Activated T-cell treated with anti-CD3 and anti-CD28 coated beads for 1 hour (primary cell): ENCODE measurements around the gene OSBPL9.
A peak's percentile ranks its signal among the peaks of the same experiment; 100 is the strongest.

Experiments
- DNase-seq: peaks from one replicate; pipeline ENCODE4 v3.0.0-alpha.2; 2020; ENCODE audit warnings: low read depth

Gene OSBPL9, protein sequence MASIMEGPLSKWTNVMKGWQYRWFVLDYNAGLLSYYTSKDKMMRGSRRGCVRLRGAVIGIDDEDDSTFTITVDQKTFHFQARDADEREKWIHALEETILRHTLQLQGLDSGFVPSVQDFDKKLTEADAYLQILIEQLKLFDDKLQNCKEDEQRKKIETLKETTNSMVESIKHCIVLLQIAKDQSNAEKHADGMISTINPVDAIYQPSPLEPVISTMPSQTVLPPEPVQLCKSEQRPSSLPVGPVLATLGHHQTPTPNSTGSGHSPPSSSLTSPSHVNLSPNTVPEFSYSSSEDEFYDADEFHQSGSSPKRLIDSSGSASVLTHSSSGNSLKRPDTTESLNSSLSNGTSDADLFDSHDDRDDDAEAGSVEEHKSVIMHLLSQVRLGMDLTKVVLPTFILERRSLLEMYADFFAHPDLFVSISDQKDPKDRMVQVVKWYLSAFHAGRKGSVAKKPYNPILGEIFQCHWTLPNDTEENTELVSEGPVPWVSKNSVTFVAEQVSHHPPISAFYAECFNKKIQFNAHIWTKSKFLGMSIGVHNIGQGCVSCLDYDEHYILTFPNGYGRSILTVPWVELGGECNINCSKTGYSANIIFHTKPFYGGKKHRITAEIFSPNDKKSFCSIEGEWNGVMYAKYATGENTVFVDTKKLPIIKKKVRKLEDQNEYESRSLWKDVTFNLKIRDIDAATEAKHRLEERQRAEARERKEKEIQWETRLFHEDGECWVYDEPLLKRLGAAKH

DNA sequence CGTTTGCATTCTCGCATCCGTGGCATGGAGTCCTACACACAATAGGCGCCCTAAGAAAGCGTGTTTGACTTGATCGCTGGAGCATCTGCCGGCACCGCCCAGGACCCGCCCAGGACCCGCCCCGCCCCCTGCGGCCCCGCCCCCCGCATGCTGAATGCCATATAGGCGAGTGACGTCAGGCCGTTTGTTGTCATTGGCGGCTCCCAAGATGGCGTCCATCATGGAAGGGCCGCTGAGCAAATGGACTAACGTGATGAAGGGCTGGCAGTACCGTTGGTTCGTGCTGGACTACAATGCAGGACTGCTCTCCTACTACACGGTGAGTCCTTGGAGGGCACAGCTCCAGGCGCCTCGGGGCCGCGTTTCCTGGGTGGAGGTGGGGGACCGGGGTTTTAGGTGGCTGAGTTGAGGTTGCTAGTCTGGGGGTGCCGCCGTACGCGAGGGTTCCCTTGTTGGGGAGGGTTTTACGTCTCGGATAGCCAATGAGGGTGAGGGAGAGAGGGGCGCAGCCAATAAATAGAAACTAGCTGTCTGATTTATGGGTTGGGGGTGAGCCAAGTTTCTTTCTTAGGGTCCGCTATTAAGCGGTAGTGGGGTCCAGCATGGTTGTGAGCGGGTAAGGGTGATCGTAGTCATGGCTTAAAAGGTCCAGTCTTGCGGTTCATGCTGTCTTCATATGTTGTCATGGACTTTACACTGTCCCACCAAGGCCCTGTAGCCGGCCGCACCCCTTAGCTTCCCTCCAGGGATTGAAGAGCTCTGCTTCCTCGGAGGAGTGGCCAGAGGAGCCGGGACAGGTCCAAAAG lies at the start of gene OSBPL9:
Gene OSBPL9 (plus strand): TSS at position 190 of the 806 bp plus-strand sequence. CDS start 19 bp downstream, at position 209.
- peak; percentile 79 for DNase-seq

DNA sequence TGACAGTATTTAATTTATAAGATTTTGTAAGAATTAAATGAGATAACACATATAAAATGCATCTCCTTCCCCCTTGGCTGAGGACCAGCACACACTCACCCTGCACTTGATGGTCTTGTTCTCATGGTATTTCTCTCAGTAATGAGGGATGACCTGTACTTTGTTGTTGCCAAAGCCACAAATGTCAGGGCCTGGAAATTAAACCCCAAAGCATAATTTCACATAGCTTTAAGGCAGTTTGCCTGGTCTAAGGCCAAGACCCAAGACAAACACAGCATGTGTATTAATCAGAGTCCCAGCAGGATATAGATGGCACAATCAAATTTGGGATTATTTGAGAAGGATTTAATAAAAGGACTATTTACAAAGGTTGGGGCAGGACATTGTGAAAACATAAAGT lies 49.2 kb upstream of the OSBPL9 start:
- DNase-seq, result no peak

DNA sequence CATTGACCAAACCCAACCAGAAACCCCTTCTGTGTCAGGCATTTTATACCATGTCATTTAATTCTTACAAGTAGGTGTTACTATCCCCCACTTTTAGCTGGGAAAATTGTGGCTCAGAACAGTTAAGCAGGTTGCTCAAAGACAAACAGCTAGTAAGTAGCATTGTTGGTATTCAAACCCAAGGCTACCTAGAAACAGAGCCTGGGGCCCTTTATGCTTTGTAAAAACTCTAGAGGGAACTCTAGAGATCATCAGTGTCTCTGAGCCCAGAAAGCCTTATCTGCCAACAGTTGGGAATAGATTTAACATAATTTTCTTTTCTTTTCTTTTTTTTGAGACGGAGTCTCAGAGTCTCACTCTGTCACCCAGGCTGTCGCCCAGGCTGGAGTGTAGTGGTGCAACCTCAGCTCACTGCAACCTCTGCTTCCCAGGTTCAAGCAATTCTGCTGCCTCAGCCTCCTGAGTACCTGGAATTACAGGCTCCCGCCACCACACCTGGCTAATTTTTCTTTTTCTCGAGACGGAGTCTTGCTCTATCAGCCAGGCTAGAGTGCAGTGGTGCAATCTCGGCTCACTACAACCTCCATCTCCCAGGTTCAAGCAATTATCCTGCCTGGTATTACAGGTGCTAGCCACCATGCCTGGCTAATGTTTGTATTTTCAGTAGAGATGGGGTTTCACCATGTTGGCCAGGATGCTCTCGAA lies 48.5 kb upstream of the OSBPL9 start:
- DNase-seq, result no peak

DNA sequence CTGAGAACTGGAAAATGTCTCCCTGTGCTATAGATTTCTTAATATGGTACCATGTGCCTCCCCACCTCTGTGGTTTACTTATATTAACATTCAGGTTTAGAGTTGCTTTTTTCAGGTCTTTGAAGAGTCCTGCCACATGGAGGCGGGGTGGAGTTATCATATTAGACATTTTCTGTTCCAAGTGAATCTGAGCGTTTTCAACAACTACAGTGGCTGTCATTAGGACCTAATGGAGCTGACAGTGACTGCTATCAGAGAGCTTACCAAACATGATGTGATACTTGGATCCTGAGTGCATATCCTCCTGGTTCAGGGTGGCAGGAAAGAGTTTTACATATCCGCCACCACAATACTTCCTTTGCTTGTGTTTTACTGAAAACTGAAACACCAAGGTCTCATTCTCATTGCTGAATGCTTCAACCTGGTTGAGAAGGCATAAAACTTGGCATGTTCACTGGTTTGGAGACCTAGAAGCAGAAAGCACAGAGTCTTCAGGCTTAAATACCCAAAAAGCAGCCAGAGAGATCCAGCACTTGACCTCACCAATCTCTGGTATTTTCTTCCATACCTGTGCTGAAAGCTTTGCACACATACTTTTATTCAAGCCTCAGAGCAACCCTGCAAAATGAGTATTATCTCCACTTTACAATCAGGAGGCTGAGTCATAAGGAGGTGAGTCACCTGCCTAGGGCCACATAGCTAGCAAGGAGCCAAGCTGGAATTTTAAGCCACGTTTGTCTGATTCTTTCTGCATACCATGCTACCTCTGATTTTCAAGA lies 47.4 kb upstream of the OSBPL9 start:
- no peak for DNase-seq

DNA sequence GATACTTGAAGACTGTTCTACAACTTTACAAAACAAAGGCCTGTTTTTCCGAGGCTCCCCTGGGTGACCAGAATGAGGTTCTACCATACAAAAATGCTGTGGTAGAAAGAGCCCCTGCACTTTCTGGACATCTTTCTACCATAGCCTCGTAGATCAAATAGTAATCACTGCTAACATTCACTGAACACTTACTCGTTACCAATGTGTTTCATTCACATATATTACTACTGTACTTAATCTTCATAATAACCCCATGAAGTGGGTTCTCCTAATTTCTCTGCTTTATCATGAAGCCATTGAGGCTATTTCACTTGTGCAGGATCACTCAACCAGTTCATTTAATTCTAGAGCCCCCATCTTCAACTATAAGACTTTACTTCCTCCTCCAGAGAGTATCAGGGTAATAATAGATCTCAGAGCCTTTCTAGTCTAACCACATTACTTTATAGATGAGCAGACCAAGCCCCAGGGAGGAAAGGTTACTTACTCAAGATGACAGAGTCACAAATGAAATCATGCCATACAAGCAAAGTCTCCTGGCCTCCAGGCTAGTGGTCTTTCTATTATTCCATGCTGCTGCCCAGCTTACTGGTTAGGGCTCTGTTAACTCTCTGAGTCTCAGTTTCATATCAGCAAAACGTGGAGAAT lies 46.7 kb upstream of the OSBPL9 start:
- no peak for DNase-seq

DNA sequence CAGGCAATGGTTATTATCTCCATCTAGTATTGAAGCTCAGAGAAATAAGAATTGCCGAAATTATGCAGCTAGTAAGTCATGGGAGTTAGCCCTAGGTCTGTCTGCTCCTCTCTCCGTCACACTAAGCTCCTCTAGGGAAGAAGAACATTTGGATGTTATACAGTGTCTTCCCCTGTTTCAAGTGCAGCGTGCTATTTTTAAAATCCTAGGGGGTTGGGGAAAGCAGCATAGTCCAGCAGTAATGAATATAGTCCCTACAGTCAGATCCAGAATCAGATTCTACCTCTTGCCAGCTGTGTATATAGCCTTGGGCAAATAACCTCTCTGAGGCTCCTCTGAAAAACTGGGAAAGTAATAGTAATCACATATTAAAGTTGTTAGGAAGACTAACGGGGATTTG lies 44.5 kb upstream of the OSBPL9 start:
- no peak for DNase-seq

DNA sequence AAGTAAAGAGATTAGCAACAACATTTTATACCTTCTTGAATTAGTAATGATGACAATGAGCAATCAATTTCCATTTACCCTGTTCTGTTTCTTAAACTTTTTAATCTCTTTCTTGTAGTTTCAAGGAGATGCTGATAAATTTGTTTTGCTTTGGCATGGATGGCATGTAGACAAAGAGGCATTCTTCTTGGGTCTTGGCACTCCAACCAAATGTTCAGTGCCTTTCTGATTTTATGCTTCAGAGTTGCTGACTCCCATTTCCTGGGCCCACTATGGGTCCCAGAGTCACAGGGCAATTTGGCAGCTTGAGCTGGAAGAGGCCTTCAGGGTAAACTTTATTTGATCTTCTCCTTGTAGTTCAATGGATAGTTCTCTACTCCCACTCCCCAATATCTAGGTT lies 42.1 kb upstream of the OSBPL9 start:
- DNase-seq, result no peak

DNA sequence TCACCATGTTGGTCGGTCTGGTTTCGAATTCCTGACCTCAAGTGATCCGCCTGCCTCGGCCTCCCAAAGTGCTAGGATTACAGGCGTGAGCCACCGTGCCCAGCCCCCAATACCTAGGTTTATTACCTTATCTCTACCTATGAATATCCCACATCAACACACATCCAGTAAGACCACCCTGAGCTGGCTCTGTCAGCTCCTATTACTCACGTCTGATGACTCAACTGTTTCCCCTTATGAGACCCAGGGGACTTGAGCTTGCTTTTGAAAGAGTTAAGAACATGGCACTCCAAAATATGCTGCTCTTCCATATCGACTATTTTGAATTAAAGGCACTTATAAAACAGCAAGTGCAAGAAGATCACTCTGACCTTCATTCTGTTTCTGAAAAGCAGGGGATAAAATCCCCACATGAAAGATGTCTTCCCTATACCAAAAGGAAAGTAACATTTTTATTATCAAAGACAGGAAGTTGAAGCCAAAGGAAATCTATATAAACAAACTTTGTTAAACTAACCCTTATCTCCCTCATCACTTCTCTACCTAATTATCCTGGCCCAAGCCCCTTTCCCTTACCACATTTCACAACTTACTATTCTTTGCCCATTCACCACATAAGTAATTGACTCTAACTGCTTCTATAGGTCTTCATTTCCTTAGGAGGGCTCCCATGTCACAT lies 41.3 kb upstream of the OSBPL9 start:
- DNase-seq, result no peak

DNA sequence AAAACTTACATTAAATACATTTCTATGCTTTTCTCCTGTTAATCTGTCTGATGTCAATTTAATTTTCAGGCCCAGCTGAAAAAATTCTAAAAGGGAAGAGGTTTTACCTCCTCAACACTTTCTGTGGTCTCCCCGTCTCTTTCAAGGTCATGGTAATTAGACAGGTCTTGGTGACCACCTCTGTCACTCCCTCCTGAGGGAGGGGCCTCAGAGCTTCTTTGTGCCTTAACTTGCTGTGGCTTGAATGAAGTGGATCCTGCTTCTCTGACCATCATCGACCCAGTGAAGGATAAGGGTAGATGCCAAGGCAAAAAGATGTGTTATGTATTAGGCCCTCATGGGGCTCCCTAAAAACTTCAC lies 40.8 kb upstream of the OSBPL9 start:
- no peak for DNase-seq

DNA sequence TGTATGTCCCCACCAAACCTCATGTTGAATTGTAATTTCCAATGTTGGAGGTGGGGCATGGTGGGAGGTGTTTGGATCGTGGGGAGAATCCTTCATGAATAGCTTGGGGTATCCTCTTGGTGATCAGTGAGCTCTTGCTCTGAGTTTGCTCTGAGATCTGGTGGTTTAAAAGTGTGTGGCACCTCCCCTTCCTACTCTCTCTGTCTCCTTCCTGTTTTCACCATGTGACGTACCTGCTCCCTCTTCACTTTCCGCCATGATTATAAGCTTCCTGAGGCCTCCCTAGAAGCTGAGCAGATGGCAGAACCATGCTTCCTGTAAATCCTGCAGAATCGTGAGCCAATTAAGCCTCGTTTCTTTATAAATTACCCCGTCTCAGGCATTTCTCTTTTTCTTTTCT lies 40.0 kb upstream of the OSBPL9 start:
- DNase-seq, result no peak

DNA sequence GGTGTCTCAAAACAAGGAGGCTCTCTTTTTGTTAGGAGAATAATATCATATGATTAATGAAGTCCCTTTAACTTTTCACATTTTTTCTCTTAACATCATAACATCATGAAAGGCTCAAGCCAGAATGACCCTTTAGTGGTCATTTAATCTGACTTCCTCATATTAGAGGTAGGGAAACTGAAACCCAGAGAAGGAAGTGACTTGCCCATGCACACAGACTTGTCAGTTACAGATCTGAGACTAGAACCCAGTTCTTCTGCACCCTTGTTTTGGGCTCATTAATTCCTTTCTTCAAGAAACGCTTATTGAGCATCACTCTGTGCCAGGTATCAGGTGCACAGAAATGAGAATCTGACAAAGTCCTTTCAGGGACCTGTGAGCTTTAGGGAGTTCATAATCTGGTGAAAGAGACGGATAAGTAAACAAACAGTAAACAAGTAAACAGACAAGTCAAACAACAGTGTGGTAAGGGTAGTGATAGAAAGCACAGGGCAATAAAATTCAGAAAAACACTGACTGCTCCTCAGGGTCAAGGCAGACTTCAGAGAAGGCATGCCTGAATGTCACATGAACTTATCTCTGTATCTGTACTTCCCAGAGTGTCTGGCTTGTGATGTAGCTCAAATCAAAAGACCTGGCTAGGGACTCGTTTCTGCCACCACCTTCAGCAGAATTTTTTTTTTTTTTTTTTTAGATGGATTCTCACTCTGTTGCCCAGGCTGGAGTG lies 38.3 kb upstream of the OSBPL9 start:
- DNase-seq, result no peak

DNA sequence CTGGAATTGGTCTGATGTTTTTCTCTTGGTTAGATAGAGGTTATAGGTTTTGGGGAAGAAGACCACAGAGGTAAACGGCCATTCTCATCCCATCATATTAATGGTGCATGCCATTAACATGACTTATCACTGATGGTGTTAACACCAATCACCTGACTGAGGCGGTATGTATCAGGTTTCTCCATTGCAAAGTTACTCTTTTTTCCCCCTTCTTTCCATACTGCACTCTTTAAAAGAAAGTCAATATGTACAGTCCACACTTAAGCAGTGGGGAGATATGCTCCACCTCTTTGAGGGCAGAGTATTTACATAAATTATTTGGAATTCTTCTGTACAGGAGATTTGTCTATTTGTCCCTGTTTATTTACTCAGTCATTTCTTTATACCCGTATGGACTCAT lies 35.7 kb upstream of the OSBPL9 start:
- no peak for DNase-seq

DNA sequence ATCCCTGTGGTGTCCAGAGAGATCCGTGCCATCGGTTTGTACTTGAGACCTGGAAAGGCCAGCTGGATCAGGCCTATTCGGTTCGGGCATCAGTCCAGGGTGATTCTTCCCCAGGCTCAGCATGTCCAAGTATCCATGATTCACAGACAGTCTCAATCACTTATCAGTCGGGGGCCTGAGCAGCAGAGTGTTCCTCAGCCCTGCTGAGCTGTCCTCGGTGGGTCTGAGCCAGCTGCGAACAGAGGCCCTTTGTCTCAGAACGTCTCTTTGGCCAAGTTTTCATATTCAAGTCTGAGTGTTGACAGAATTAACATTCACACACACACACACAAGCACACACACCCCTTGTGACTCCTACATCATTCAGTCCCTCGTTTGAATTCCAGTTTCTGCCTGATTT lies 33.4 kb upstream of the OSBPL9 start:
- no peak for DNase-seq

DNA sequence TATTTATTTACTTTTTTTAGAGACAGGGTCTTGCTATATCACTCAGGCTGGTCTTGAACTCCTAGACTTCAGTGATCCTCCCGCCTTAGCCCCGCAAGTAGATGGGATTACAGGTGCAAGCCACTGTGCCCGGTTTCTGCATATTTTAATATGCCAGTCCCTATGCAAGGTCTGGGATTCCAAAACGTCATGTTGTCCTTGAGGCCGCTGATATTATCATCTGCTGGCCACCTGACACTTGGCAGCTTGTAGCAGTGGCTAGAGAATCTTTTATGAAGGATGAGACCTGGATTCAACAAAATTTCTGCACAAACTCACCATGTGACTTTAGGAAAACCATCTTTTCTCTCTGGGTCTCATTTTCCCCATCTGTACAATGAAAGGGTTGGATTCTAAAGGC lies 32.9 kb upstream of the OSBPL9 start:
- no peak for DNase-seq

DNA sequence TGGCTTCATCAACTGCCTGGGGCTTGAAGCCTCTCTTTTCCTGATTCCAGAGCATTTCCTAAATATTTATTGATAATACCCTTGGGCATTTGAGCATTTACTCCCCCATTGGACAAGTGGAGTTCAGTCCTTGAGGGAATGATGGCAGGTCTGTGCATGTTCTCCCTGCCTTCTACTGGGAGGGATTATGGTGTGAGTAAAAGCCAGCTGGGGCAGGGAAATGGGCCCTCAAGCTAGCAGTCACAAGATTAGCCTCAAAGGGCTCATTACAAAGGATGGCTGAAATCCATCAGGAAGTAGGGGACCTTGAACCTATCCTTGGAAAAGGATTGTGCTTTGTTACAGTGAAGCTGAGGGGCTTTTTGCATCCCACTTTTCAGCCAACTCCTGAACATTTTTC lies 24.2 kb upstream of the OSBPL9 start:
- no peak for DNase-seq

DNA sequence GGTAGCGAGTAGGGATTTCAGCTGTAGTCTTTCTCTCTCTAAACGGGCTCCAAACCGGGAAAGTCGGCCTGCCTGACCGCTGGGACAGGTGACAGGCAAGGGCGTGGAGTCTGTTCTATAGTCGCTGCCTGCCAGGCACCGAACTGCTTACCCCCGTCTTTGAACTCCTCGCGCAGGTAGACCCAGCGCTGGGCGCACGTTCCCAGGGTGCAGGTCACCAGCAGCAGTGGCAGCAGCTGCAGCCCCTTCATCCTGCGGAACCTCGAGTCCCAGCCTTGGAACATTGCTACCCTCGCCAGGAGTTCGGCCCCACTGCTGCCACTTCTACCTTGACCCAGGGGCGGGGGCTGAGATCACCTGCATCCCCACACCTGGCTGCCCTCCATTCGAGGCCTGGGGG lies 22.2 kb upstream of the OSBPL9 start:
- DNase-seq, result no peak

DNA sequence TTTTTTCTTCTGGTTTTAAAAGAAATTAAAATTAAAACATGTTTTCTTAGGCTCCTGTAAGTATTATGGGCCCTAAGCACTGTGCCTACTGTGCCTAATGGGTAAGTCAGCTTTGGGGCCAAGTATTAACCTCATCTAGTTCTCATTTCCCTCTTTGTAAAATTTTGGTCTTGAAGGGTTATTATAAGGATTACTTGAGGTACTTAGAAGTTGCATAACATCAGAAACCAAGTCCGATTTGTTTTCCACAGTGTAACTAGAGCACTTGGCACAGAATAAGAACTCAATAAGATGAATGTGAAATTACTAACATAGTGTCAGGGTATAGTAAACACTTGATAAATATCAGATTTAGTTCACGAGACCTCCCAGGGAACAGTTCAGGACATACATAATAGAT lies 16.4 kb upstream of the OSBPL9 start:
- DNase-seq, result no peak

DNA sequence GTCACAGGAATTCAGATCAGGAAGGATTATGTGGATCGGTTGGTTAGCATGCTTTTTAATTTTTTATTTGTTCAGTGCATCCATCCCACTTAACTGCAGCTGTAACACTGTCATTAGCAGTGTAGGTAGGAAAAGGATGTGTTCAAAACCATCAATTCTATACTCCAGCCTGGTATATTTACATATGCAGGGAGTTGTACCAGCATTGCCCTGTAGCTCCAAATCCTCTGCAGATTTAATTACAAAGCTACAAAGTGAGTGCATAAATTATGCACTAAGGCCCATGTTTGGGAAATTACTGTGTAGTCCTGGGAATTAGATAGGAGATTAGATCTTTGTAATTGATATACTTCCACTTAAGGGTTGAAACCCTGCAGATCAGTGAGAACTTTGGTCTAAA lies 15.9 kb upstream of the OSBPL9 start:
- DNase-seq, result no peak

DNA sequence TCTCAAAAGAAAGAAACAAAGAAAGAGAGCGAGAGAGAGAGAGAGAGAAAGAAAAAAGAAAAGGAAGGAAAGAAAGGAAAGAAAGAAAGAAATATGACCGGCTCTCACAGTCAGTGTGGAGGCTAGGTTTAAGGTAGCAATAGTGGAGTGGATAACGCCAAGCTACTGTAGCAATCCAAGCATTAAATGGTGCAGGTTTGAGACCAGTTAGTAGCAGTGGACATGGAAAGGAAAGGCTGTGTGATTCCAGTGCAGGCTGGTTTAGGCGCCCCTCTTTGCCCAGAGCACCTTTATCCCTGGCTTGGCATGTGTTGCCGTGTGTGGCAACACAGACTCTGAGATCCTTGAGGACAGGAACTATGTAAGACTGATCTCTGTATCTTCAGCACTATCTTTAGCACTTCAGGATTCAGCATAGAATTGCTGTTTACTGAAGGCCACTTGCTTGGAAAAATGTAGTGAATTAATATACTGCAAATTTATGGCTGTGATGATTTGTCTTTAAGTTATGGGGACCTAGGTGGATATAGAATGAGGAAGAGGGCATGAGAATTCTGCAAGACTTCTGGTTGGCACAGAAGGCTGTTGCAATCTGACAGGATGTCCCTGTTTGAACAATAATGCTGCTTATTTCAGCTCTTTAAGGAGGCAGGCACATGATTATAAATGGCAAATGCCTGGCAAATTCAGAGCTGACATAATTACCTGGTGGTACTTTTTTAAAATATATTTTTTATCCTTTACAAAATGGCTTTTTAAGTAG lies 10.8 kb upstream of the OSBPL9 start:
- DNase-seq, result no peak
